NCI-H748 (cell line): Measurements from ENCODE around the gene VSIG2.
A peak's percentile ranks its signal among the peaks of the same experiment; 100 is the strongest.

ENCODE experiments used
- DNase-seq: peaks from one replicate; lab custom pipeline; 2025; ENCODE audit not compliant: unreplicated experiment; lab: John Stamatoyannopoulos, UW

Gene VSIG2

DNA sequence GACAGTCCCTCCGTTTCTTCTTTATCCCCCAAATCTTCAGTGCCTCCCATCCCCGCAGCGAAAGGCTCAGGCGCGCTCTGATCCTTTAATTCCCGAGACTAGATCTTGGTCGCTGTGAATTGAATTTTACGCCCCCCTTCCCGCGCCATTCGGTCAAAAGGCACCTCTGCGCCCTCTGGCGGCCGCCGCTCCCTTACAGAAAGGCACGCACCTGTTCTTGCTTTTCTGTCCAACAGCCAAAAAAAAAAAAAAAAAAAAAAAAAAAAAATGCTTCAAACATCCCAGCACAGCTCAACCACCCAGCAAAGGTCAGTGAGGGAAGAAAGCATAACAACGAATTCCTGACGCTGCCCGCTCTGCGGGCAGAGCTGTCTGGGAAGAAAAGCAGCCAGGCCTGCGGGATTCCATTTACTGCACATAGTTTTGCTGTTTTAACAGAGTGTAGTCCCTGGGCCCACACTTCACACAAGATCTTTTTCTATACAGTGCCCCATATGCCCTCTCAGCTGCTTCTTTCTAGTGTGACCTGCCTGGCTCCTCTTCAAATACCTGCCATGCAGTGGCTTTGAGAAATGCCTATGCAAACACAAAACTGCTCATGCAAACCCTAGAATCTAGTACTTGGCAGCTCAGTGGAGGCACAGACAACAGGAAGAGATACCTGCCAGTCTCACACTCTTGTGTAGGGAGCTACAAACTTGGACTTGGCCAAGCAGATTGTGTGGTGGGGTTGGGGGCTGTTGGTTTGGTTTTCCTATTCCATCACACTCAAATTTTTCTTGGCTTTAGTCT, 11.3 kb upstream of the VSIG2 start:
- DNase-seq = peak; percentile 71

DNA sequence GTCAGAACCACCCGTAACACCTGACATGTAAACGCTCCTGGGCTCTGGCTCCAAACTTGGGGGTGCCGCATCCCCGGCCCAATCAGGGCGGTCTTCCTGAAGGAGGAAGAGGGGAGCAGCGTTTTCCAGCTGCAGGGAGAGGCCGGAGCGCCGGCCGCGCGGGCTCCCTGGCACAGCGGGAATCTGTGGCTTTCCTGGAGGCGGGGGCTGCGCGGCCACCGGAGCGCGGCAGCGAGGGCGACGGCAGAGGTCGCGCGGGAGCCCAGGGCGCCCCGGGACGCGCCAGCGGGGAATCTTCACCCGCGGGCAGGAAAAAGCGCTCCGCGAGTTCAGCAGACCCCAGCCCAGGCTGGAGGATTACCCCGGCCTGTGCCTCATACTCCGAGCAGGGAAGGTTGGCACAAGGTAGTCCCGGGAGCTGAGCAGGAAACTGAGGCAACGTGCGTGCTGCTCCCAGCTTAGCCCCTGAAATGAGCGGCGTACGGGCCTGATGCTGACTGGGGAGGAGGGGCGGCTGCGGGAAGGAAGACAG, 10.6 kb upstream of the VSIG2 start:
- DNase-seq = peak; percentile 44

DNA sequence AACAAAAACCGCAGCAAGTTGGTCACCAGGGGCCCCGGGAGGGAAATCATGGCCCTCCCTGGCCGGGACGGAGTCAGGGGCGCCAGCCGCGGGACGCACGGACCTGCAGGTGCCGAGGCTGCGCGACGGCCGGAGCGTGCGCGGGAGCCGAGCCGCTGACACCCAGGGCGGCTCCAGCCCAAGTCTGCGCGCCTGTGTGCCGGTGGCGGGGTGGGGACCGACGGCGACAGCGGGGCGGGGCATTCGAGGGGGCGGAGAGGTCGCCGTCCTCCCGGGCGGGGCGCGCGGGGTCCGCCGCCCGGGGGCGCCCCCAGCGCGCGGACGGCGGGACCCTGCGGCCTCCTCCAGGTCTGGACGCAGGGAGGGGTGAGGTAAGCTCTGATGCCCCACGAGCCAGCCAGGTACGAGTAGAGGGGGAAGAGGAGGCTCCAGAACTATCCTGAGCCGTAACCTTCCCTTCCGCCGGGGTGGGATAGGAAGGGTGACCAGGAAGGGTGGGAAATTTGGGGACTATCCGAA, 10.1 kb upstream of the VSIG2 start, which contains the start of gene ESAM:
ESAM (minus strand) TSS at position 186 of the 519 bp plus-strand sequence; CDS start at position 50, 136 bp downstream.
- DNase-seq = peak; percentile 57

DNA sequence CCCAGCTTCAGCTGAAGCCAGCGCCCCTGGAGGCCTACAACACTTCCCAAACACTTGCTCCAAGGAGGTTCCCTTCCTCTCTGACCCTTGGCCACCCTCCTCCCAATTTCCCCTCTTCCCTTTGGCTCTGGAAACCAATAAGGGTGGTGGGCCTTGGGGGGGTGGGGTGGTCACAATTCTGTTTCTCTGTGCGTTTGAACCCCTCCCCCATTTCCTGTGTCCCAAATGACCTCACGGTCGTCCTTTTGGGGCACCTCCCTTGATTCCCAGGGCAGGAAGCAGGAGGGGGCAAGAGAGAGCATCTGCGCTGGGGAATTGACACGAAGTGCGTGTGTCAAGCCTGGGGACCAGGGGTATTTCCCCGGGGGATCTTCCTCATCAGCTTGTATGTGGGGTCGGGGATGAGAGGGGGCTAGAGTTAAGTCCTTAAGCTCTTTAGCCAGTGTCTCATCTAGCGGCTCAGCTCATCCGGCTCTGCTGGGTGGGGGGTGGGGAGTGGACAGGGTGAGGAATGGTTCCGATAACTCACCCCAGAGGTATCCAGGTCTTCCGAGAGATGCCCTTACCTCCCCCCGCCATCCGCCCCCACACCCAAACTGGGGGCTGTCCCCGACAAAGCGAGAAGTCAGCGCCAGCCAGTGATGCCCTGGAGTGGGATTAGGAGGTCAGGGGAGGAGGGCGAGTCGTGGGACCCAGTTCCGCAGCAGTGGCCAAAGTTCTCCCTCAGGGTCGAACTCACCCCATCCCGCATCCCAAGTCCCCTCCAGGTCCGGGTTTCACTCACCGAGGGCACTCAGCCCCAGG, 9.4 kb upstream of the VSIG2 start:
- DNase-seq = no peak

DNA sequence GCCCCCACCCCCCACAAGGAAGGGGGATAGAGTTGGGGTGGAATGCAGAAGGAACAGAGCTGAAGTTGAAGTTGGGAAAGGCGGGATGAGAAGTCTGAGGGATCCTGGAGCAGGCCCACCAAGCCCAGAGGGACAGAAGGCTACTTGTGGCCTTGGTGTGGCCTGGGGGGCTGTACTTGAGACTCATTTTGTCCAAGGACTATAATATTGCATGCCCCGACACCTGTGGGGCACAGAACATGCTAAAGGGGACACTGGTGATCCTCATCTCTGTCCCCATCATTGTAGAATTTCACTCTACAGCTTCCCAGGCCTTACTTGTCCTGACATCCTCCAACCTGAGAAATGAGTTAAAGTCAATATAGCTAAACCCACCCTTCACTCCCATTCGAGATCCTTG, 8.8 kb upstream of the VSIG2 start:
- DNase-seq = no peak

DNA sequence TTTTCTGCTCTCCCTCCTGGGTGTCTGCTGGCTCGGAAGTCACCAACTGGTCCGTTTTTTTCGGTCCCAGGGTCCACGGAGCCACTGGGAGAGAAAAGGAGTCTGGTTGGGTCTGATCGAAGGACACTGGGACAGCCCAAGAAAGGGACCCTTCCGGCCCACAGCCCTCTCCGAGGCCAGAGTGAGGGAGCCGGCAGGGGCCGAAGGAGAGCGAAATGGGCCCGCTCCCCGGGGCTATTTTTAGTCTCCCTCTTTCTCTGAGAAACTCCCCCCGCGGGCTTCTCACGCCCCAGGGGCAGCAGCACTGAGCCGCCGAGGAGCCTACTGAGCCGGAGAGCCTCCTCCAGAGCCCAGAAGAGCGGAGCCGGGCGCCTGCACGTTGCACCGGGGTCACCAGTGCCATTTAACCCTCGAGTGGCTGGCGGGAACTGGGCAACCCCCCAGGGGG, 8.2 kb upstream of the VSIG2 start:
- DNase-seq = no peak

DNA sequence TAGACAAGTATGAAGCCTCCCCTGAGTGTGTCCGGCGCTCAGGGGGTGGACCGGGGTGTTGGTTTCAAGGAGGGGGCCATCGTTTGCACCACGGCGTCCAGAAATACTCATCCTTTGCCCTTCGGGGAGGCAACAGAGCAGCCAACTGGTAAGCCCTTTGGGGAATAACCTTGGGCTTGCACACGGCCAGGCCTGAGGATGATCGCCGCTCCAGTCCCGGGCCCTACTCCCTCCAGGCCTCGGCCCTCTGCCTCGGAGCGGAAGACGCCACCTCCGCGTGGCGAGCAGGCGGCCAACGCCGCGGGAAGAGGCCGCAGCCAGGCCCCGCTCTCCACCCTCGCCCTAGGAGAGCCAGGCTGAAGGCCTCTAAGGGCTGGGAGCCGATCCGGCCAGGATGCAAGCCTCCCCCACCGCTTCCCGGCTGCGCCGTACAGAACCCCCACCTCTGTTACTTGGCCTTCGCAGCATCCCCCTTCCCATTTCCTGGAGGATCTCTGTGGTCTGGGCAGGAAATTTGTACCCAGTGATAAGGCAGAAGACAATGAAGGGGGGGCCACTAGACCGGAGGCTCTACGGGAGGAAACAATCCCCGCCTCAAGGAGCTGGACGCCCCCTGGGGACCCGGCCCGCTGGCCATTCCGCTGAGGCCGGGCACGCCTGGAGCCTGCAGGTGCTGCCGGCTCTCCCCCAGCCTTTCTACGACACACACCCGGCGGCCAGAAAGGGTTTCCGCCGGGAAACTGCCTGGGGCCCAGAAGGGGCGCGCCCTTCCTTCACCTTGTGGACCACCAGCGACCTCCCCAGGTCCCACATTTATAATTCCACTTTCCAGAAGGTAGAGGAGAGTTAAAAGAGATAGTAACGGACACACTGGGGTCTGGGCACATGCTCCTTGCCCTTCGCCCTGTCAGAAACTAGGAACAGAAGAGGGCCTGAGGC, 7.5 kb upstream of the VSIG2 start:
- DNase-seq = no peak

DNA sequence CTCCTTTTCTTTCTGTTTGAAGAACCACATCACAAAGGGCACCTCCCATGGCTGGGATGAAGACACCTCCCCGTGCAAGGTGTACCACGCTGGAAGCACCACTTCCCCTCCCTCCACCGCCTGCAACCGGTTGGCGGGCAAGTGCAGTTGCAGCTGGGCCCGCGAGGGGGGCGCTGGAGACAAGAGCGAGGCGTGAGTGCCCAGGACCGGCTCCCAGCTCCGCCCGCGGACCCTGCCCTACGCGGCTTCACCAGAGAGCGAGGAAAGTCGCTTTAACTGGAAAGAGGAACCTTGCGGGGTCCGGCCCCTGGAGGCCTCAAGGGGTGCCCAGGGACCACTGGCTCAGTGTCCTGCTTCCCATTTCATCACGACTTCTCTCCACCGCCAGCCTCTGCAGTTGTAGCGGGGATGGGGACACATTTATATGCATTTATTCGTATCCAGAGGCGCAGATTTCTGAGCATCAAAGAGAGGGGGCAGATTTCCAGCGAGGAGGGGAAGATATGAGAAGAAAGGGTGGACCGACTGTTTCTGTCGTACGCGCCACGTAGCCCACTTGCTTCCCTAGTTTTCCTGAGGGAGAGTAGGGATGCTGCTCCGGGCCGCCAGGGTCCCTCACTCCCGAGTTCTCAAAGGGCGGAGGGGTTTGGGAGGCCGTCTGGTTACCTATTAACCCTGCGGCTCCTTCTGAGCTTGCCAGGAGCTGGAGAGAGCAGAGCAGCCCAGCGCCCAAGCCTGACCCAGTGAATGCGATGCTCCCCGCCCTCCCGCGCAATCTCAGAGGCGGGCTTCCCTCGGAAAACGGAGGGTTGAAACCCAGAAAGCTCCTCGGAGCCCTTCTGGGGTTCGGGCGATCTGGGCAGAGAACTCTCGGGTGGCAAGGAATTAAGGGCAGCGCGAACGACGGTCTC, 6.6 kb upstream of the VSIG2 start:
- DNase-seq = peak; percentile 87

DNA sequence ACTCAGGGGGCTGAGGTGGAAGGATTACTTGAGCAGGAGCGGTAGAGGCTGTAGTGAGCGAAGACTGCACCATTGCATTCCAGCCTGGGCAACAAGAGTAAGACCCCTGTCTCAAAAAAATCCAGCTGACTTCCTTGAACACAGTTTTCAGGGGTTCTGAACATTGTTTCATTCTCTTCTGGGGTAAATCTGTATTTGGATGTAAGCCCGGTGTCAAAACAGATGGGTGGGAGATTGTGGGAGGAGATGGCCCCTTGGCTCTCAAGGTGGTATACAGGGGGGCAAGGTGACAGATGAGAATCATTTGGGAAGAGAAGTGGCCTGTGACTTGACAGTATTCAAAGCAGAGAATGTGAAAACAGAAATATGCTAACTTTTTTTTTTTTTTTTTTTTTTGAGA, 5.3 kb upstream of the VSIG2 start:
- no peak for DNase-seq

DNA sequence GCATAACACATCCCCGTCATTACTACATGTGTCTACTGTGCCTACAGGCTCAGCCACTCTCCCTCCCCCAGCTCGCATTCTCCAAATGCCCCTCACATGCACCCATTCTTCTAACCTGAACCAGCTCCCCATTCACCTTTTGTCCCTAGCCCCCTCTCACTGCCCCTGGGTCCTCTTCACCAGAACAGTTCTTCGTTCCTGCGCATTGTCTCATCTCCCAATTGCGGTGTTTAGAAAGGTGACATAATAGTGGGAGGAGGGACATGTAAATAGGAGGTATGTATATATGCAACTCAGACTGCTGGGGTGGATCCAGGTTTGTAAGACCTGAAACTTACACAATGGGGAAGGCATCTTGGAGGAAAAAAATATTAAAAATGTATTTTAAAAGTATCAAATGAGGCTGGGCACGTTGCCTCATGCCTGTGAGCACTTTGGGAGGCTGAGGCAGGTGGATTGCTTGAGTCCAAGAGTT, 4.7 kb upstream of the VSIG2 start:
- no peak for DNase-seq

DNA sequence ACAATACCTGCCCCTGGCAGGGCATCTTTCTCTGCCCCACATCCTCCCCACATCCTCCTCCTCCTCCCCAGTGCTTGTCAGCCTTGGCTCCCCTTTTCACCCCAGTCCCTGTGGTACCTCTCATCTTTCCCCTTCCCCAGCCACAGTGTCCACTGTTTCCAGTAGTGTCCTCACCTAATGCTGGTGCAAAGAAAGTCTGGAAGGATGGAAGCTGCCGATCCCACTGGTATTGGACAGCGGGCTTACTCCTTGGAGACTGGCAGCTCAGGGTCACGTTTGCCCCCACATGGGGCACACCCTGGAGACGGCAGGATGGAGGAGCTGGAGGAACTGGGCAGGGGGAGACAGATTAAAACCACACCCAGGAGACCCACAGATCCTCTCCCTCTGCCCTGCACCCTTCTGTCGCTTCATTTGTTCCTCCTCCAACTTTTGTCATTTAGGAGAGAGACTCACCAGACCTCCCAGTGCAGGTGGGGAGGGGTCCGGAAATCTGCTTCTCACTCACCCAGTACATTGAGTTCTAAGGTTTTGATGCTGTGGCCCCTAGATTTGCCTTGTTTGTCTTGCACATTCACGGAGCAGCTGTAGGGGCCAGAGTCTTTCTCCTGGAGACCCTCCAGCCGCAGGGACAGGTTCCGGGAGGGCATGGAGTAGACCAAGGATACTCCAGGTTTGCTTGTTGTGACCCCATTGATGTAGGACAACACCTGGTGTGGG, 4.1 kb upstream of the VSIG2 start:
- no peak for DNase-seq

DNA sequence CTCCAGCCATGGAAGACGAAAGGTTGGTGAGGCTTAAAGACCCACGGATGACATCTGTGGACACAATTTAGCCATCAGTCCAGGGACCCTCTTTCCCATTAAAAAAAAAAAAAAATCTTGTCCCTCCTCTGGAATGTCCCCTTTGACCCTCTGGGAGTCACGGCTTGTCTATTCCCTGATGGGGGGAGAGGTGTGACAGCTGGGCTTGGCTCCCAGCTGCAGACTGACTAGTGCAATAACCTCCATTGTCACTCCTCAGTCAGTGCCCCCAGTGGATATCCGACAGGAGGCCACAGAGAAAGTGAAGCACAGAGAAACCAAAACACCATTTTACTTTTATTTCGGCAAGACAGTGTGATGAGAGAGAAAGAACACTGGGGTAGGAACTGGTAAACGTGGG, 2.7 kb upstream of the VSIG2 start:
- DNase-seq = no peak

DNA sequence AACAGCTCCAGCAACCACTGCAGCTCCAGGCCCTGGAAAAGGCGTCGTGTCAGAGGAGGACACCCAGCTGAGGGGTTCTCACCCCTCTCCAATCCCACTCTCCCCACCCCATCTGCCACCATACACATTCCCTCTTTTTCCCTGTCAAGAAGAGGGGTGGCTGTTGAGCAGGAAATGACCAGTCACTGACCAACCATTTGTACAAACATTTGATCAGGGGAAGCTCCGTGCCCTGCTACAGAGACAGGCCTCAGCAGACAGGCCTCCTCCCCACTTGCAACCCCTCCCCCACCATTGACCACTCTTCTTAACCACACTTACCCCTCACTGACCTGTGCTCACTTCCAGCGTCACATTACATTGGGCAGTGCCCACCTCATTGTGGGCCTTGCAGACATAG, 2.3 kb upstream of the VSIG2 start:
- DNase-seq = no peak

DNA sequence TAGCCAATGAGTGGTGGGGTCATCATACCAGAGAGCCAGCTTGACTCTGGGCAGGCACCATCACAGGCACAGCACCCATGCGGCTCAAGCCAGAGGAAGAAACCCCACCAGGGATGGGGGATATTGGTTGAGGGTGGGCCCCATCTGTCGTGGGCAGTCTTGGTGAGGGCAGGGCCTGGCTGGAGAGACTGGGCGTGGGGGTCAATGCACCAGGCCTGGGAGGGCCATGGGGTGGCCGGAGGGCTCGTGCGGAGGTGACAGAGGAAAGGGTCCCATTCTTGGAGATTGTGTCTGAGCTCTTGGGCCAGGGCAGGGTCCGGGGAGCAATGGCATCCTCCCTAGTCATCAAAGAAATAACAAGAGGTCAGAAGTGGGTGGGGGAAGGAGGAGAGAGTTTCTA, 1.6 kb upstream of the VSIG2 start:
- DNase-seq = no peak

DNA sequence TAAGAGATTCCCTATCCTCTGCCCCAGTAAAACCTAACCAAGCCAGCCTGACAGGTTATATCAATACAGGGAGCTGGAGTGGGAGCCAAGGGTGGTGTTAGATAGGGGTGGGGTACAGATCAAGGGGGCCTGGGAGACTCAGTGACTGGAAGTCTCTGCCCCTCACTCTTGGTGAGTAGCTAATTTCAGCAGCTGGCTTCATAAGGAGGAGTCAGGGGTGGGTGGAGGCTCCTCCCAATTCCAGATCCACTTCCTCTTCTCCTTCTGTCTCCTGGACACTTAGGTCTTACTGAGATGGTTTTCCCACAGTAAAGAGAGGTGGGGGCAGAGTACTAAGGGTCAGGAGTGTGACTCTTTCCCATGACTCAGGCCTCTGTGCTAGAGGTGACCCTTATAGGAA, 1.1 kb upstream of the VSIG2 start:
- DNase-seq = no peak

DNA sequence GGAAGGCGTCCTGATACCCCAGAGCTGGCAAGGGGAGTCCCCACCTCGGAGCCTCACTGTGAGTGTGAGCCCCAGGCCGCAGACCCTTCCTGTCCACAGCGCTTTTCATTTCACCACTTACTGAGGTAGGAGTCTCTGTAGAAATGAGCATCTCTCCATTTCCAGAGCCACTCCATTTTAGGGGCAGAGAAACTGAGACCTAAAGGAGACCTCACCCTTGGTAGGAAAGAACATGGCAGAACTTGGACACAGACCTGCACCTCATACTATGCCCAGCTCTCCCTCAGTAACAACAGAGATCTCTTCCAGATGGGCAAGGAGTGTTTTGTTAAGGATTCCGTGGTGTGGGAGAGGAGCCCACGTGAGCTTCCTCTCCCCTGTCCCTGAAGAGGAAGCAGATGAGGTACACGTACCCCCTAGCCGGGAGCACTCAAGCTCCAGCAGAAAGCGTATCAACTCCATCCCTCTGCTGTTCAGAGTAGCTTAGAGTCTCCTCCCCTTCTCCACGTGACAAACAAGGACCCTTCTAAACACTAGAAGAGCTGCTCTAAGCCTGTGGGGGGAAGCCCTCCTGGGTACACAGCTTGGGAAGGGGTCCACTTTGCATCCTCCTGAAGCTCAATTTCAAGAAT, 532 bp upstream of the VSIG2 start:
- no peak for DNase-seq

DNA sequence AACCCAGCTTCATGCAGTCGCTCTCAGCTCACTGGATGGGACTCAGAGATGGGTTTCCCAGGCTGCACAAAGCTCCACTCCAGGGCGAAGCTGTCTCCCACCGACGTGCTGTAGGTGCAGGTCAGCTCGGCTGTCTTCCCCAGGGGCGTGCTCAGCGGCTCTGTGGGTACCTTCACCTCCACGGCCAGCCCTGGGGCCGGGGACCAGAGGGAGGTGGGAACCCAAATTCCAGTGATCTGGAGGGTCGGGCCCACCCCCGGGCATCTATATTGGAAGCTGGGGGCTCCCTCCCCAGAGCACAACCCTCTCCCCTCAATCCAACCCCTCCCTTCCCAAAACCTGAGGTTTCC, 689 bp downstream of the VSIG2 start:
- DNase-seq = no peak

DNA sequence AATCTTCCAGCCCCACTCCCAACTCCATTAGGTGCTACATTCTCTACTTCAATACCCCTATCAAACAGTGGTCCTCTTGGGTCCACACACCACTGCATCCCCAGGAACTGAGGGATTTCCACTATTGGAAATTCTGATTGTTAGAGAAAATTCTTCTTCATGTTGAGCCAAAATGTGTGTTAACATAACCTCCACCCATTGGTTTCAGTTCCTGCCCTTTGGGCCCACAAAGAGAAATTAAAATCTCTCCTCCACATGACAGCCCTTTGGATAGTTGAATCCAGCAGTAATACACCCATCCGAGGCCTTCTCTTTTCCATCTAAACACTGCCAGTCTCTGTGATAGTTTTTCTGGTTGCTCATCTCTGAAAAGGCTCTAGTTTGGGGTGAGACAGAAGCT, 2.1 kb downstream of the VSIG2 start:
- DNase-seq = no peak
